Mucosa of rectum (tissue), 2 donors: ENCODE results near the gene CLDN12.

Experiments used
- H3K27ac ChIP-seq, 2 donors: one replicate each; pipeline ENCODE4 v1.7.0; 2013; ENCODE audit warnings: inconsistent platforms in 2 of 2, low read depth in 2 of 2, low read length in 2 of 2
- H3K27me3 ChIP-seq, 2 donors: one replicate each; pipeline ENCODE4 v1.7.0; 2013; ENCODE audit warnings: low read length in 2 of 2; ENCODE audit not compliant: control insufficient read depth in 2 of 2, insufficient read depth in 2 of 2
- H3K36me3 ChIP-seq, 2 donors: one replicate each; pipeline ENCODE4 v1.7.0; 2013; ENCODE audit warnings: low read length in 2 of 2; ENCODE audit not compliant: control insufficient read depth in 2 of 2, insufficient read depth in 2 of 2
- H3K4me1 ChIP-seq, 2 donors: one replicate each; pipeline ENCODE4 v1.7.0; 2013; ENCODE audit warnings: low read length in 2 of 2, mild to moderate bottlenecking in 1 of 2; ENCODE audit not compliant: control insufficient read depth in 2 of 2, insufficient read depth in 2 of 2
- H3K4me3 ChIP-seq, 2 donors: one replicate each; pipeline ENCODE4 v1.7.0; 2013; ENCODE audit warnings: low read length in 2 of 2
- H3K9ac ChIP-seq, 2 donors: one replicate each; pipeline ENCODE4 v1.7.0; 2013; ENCODE audit warnings: low read length in 2 of 2, low read depth in 1 of 2, mild to moderate bottlenecking in 1 of 2
- H3K9me3 ChIP-seq, 2 donors: one replicate each; pipeline ENCODE4 v1.7.0; 2013; ENCODE audit warnings: low read length in 2 of 2; ENCODE audit not compliant: control insufficient read depth in 2 of 2
- donor health status: healthy.
- donor health status: Normal muscosa, but diverticular disease.

Gene CLDN12

GRCh38 chr7:90404777-90405176 is 1.5 kb downstream of the CLDN12 start:
- Histone ChIP-seq H3K9me3 (no peaks in the 10 kb centered on the region), H3K4me3 (peak overlapping the region in 1 of 2 donors; percentile 95), H3K9ac (no peak overlapping the region), H3K27me3 (no peaks in the 10 kb centered on the region), H3K4me1 (peaks cover 0 to 19% of the 10 kb centered on the region in 2 donors), H3K27ac (no peak overlapping the region), H3K36me3 (peaks cover 5 to 13% of the 10 kb centered on the region in 2 donors)

- Histone ChIP-seq H3K27me3 (no peaks in the 10 kb centered on the region), H3K27ac (no peak overlapping the region), H3K4me3 (no peak overlapping the region), H3K9me3 (no peaks in the 10 kb centered on the region), H3K4me1 (peaks cover 7 to 36% of the 10 kb centered on the region in 2 donors), H3K36me3 (peaks cover 8 to 13% of the 10 kb centered on the region in 2 donors), H3K9ac (no peak overlapping the region)
Measured at GRCh38 chr7:90407484-90407821, 4.2 kb downstream of the CLDN12 start.

- H3K9me3 ChIP-seq, result no peaks in the 10 kb centered on the region
- peaks cover 8 to 19% of the 10 kb centered on the region in 2 donors for H3K36me3 ChIP-seq
- no peaks in the 10 kb centered on the region for H3K27me3 ChIP-seq
- peaks cover 10 to 35% of the 10 kb centered on the region in 2 donors for H3K4me1 ChIP-seq
- no peak overlapping the region for H3K9ac ChIP-seq
- H3K4me3 ChIP-seq, result no peak overlapping the region
- H3K27ac ChIP-seq, result no peak overlapping the region
Measured at GRCh38 chr7:90408142-90408541, 4.9 kb downstream of the CLDN12 start.

GRCh38 chr7:90409667-90410066 is 6.4 kb downstream of the CLDN12 start:
- H3K4me3 ChIP-seq, result no peak overlapping the region
- H3K36me3 ChIP-seq, result peaks cover 19 to 23% of the 10 kb centered on the region in 2 donors
- no peaks in the 10 kb centered on the region for H3K27me3 ChIP-seq
- peak overlapping the region in 1 of 2 donors; percentile 7 for H3K9ac ChIP-seq
- H3K4me1 ChIP-seq, result peaks cover 10 to 35% of the 10 kb centered on the region in 2 donors
- H3K27ac ChIP-seq, result peak overlapping the region; percentile 63 to 82
- no peaks in the 10 kb centered on the region for H3K9me3 ChIP-seq

- H3K4me1 ChIP-seq, result peaks cover 10 to 35% of the 10 kb centered on the region in 2 donors
- no peaks in the 10 kb centered on the region for H3K27me3 ChIP-seq
- no peak overlapping the region for H3K4me3 ChIP-seq
- peak overlapping the region; percentile 82 to 85 for H3K27ac ChIP-seq
- peak overlapping the region; percentile 16 to 34 for H3K9ac ChIP-seq
- no peaks in the 10 kb centered on the region for H3K9me3 ChIP-seq
- H3K36me3 ChIP-seq, result peaks cover 12 to 17% of the 10 kb centered on the region in 2 donors
Measured at GRCh38 chr7:90411510-90411909, 8.2 kb downstream of the CLDN12 start.

GRCh38 chr7:90412458-90413184 is 9.4 kb downstream of the CLDN12 start:
- H3K4me3 ChIP-seq, result peak overlapping the region in 1 of 2 donors; percentile 8
- peaks cover 10 to 15% of the 10 kb centered on the region in 2 donors for H3K36me3 ChIP-seq
- H3K4me1 ChIP-seq, result peaks cover 10 to 33% of the 10 kb centered on the region in 2 donors
- H3K27ac ChIP-seq, result peak overlapping the region; percentile 82 to 85
- H3K9ac ChIP-seq, result no peak overlapping the region
- H3K9me3 ChIP-seq, result no peaks in the 10 kb centered on the region
- H3K27me3 ChIP-seq, result no peaks in the 10 kb centered on the region

GRCh38 chr7:90413185-90413528 is 9.9 kb downstream of the CLDN12 start:
- no peak overlapping the region for H3K4me3 ChIP-seq
- H3K36me3 ChIP-seq, result peaks cover 10 to 15% of the 10 kb centered on the region in 2 donors
- no peak overlapping the region for H3K9ac ChIP-seq
- H3K9me3 ChIP-seq, result no peaks in the 10 kb centered on the region
- H3K4me1 ChIP-seq, result peaks cover 10 to 33% of the 10 kb centered on the region in 2 donors
- H3K27ac ChIP-seq, result no peak overlapping the region
- H3K27me3 ChIP-seq, result no peaks in the 10 kb centered on the region

GRCh38 chr7:90421651-90422050 is 18.4 kb downstream of the CLDN12 start:
- Histone ChIP-seq H3K9me3 (no peaks in the 10 kb centered on the region), H3K36me3 (no peaks in the 10 kb centered on the region), H3K9ac (no peak overlapping the region), H3K27ac (no peak overlapping the region), H3K4me3 (no peak overlapping the region), H3K4me1 (peaks cover 0 to 5% of the 10 kb centered on the region in 2 donors), H3K27me3 (no peaks in the 10 kb centered on the region)

GRCh38 chr7:90424720-90425119 is 21.5 kb downstream of the CLDN12 start:
- H3K4me3 ChIP-seq, result no peak overlapping the region
- H3K36me3 ChIP-seq, result no peaks in the 10 kb centered on the region
- no peak overlapping the region for H3K27ac ChIP-seq
- H3K4me1 ChIP-seq, result peaks cover 0 to 5% of the 10 kb centered on the region in 2 donors
- no peak overlapping the region for H3K9ac ChIP-seq
- no peaks in the 10 kb centered on the region for H3K27me3 ChIP-seq
- H3K9me3 ChIP-seq, result no peaks in the 10 kb centered on the region

GRCh38 chr7:90425376-90425775 is 22.1 kb downstream of the CLDN12 start:
- H3K9ac ChIP-seq, result no peak overlapping the region
- H3K27ac ChIP-seq, result no peak overlapping the region
- H3K36me3 ChIP-seq, result no peaks in the 10 kb centered on the region
- no peak overlapping the region for H3K4me3 ChIP-seq
- no peaks in the 10 kb centered on the region for H3K9me3 ChIP-seq
- H3K4me1 ChIP-seq, result peaks cover 0 to 5% of the 10 kb centered on the region in 2 donors
- no peaks in the 10 kb centered on the region for H3K27me3 ChIP-seq
